GM19328 (cell line): Measurements from ENCODE around the gene DMKN.
"Not testable (repeated sequence)": the region's sequence is repeated elsewhere in the genome, so short reads cannot be mapped to it uniquely, and the experiment has no call there.

ENCODE experiments used
- ATAC-seq: cut with Tn5 transposase; IDR thresholded peaks from one replicate; pipeline ENCODE4 v1.9.1; 2021; ENCODE audit warnings: mild to moderate bottlenecking, moderate library complexity; ENCODE audit not compliant: unreplicated experiment

Gene DMKN

GRCh38 chr19:35470128-35470527 is 43.3 kb downstream of the DMKN start:
- no peak for ATAC-seq

- ATAC-seq = no peak
Measured at GRCh38 chr19:35468637-35469036, 44.8 kb downstream of the DMKN start.

GRCh38 chr19:35466259-35466658 is 47.2 kb downstream of the DMKN start:
- no peak for ATAC-seq

DNA sequence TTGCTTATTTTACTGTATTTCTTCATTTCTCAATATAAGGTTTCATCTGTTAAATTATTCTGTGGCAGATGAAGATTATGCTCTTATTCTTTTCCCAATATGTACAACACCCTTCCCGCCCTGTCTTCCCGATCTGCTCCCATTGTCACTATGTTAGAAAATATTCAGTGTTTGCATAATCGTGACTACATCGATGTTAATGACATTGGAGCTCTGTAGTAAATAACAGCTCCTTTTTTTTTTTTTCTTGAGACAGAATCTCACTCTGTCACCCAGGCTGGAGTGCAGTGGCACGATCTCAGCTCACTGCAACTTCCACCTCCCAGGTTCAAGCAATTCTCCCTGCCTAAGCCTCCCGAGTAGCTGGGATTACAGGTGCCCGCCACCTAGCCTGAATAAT is 50.5 kb downstream of the DMKN start:
- not testable (repeated sequence) for ATAC-seq

DNA sequence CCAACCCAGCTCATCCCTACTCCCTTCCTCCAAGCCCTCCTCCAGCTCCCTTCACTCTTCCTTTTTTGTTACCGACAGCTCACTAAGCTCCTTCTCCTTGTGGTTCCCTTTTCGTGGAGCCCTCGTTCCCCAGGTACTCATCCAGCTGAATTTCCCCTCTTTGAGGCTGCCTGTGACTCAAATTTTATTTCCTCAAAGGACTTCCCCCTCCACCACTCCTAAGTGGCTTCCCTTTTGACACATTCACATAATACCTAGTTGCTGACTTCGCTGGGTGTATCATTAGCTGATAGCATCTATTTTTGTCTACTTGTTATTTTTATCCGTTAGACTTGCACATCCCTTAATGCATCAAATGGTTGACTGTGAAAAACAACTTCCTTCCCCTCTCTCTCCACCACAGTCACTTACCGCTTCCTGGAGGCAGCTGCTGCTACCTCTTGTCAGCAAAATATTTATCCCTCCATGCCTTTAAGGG is 50.9 kb downstream of the DMKN start:
- ATAC-seq = no peak

- ATAC-seq = not testable (repeated sequence)
Measured at GRCh38 chr19:35461788-35462187, 51.7 kb downstream of the DMKN start.

- ATAC-seq = no peak
Measured at GRCh38 chr19:35461060-35461459, 52.4 kb downstream of the DMKN start.

GRCh38 chr19:35460608-35461007 is 52.8 kb downstream of the DMKN start:
- ATAC-seq = no peak

DNA sequence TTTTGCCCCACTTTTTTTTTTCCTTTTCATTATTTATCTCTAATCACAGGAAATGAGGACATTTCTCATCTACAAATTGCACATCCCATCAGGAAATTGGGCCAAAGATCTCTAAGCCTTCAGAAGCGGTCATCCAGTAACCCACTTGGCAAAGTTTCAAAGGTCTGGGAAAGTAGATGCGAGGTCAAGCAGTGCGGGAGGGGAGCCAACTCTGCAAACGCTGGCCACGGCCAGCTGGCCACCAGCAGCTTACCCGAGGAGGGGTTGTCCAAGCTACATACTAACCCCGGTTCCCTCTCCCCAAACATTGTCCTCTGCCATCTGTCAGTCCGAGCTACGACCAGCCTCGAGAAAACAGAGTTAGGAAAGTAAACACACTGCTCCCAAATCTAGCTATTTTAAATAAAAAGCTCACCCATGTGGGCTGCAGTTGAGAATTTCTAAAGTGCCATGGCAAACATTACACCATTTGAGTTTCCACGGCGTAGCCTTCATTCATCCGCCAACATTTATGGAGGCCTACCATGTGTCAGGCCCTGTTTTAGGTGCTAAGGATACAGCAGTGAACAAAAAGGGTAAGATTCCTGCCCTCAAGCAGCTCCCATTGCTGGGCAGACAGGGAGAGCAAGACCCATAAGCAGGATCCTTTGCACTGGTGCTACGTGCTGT is 53.9 kb downstream of the DMKN start:
- ATAC-seq = no peak

GRCh38 chr19:35458731-35459391 is 54.6 kb downstream of the DMKN start:
- ATAC-seq = no peak

DNA sequence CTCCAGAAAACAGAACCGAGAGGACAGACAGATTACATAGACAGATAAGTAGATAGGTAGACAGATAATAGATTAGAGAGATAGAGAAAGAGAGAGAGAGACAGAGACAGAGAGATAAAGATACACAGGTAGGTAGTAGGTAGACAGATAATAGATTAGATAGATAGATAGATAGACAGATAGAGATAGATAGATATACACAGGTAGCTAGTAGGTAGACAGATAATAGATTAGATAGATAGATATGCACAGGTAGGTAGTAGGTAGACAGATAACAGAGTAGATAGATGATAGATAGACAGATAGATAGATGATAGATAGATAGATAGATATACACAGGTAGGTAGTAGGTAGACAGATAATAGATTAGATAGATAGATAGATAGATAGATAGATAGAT is 55.3 kb downstream of the DMKN start:
- ATAC-seq = no peak

GRCh38 chr19:35457173-35457572 is 56.3 kb downstream of the DMKN start:
- no peak for ATAC-seq

DNA sequence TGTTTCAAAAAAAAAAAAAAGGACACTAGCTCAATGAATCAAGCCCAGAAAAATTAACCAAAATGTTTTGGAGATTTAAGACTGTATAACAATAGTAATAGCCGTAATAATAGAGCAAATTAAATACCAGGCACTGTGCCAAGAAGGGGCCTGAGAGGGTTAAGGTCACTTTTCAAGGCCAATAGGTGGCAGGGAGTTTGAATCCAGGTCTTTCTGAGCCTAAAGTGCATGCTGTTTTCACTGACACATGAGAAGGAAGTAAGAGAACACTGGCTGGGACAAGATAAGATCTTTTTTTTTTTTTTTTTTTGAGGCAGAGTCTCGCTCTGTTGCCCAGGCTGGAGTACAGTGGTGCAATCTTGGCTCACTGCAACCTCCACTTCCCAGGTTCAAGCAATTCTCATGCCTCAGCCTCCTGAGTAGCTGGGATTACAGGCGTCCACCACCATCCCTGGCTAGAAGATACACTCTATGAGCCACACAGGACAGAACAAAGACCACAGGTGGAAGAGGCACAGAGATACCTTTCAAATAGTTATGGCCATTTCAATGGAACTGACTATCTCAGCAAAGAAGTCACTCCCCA is 57.7 kb downstream of the DMKN start:
- ATAC-seq = no peak

GRCh38 chr19:35454663-35455062 is 58.8 kb downstream of the DMKN start:
- no peak for ATAC-seq

- no peak for ATAC-seq
Measured at GRCh38 chr19:35451338-35452096, 61.9 kb downstream of the DMKN start.

- no peak for ATAC-seq
Measured at GRCh38 chr19:35449359-35450043, 63.9 kb downstream of the DMKN start.

- ATAC-seq = no peak
Measured at GRCh38 chr19:35447606-35448469, 65.6 kb downstream of the DMKN start, which contains the start of gene FFAR2. FFAR2 (plus strand) TSS chr19:35448257; CDS start chr19:35449715, 1,458 bp downstream.
